ENCODE results near the gene MYBPH. TPM values are rescaled to one million over a fixed set of nuclear protein-coding genes. Genes with fewer than 3 reads are reported as not detected.

The MYBPH gene
- total and polyA plus RNA-seq, 2 donors (not counting 3 experiments of a cell fraction or from before 2014, with no cell fraction given), result not detected

DNA sequence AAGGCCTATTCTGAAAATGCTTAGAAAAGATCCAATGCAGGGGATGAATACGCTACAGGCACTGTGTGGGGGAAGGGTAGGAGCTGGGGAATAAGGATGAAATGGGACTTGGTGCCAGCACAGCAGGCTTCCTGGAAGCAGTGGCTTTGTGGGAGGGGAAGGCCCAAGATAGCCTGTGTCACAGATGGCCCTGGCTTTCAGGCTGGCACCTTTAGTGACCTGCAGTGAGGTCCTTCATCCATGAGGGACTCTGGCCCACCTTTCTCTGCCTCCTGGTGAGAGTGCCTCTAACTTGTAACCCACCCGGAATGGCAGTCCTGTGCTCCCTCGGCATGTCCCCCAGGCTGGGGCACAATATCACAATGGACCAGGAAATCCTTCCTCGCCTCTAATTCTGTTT is 10.0 kb upstream of the MYBPH start:
- Histone ChIP-seq H4K20me1 (replicated peaks; ENCODE audit: control insufficient read depth, extremely low read depth, insufficient read depth, low read length) (no peaks in the 10 kb centered on the region), H3K9ac (replicated peaks; ENCODE audit: extremely low read depth, insufficient read depth, low read length) (no peak overlapping the region), H3K9me3 (replicated peaks; ENCODE audit: control insufficient read depth, insufficient read depth, low read length) (no peaks in the 10 kb centered on the region), H3K4me2 (ENCODE audit: insufficient read depth, low read length) (no peak overlapping the region), H3K27ac (ENCODE audit: insufficient read depth, low read depth, low read length) (no peak overlapping the region), H3K4me3 (replicated peaks in 1 of 3; ENCODE audit: insufficient read depth in 1 of 3, low read depth in 1 of 3, low read length in 3 of 3) (no peak overlapping the region), H3K36me3 (ENCODE audit: control insufficient read depth in 2 of 2, extremely low read depth in 1 of 2, insufficient read depth in 2 of 2, low read length in 2 of 2) (no peaks in the 10 kb centered on the region), H3K79me2 (ENCODE audit: control insufficient read depth, insufficient read depth, low read length) (no peaks in the 10 kb centered on the region), H3K4me1 (ENCODE audit: control insufficient read depth, extremely low read depth, insufficient read depth, low read length) (no peaks in the 10 kb centered on the region), H3K9me1 (replicated peaks; ENCODE audit: control insufficient read depth, extremely low read depth, insufficient read depth, low read length) (no peaks in the 10 kb centered on the region), H3K27me3 (ENCODE audit: control insufficient read depth in 2 of 2, insufficient read depth in 2 of 2, low read length in 2 of 2) (peaks cover 15 to 17% of the 10 kb centered on the region in 2 experiments), H2AFZ (ENCODE audit: low read depth, low read length) (no peak overlapping the region)
- intact Hi-C loops (cut with micrococcal nuclease) (no loop called here), dilution Hi-C loops (cut with MboI; ENCODE audit: extremely low pct_ligation_motif_present, low sequenced_read_pairs) (no loop called here)
- ChIA-PET CTCF (interaction anchor here (0.9 to 2.7 kb wide), 4 partner anchors 10 to 146 kb away, joined by 4 to 9 read pairs (median 6); no protein-coding TSS in a partner anchor), POLR2A (no interaction called here)
- DNase-seq (ENCODE audit: low read depth, low spot score) (no peak), FAIRE-seq (no peak)
- no TSS peak for BruUV-seq (replicated peaks)
- no peak for TF ChIP-seq MYC (IDR thresholded peaks at IDR 0.05; ENCODE audit: low read depth, low read length)

DNA sequence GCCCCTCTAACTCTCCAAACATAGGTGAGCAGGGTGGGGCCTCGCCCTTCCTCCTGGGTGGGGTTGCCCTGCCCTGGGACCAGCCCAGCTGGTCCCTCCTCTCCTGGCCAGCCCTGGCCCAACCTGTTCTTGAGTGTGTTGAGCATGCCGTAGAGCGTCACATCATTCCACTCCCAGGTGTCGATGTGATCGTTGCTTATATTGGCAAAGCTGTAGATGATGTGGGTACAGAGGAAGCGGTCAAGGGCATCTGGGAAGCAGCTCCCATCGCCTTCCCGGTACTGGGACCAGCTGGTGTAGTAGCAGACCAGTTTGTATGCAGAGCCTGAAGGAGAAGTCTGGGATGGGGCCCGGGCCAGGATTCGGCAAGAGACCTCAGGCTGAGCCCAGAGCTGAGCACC is 9.4 kb upstream of the MYBPH start:
- no peak for FAIRE-seq
- Histone ChIP-seq H3K4me1 (ENCODE audit: control insufficient read depth, extremely low read depth, insufficient read depth, low read length) (no peaks in the 10 kb centered on the region), H3K27me3 (ENCODE audit: control insufficient read depth in 2 of 2, insufficient read depth in 2 of 2, low read length in 2 of 2) (peaks cover 15 to 17% of the 10 kb centered on the region in 2 experiments), H3K4me2 (ENCODE audit: insufficient read depth, low read length) (no peak overlapping the region), H3K9me3 (replicated peaks; ENCODE audit: control insufficient read depth, insufficient read depth, low read length) (no peaks in the 10 kb centered on the region), H2AFZ (ENCODE audit: low read depth, low read length) (no peak overlapping the region), H3K27ac (ENCODE audit: insufficient read depth, low read depth, low read length) (no peak overlapping the region), H4K20me1 (replicated peaks; ENCODE audit: control insufficient read depth, extremely low read depth, insufficient read depth, low read length) (no peaks in the 10 kb centered on the region), H3K79me2 (ENCODE audit: control insufficient read depth, insufficient read depth, low read length) (no peaks in the 10 kb centered on the region), H3K9me1 (replicated peaks; ENCODE audit: control insufficient read depth, extremely low read depth, insufficient read depth, low read length) (no peaks in the 10 kb centered on the region), H3K4me3 (replicated peaks in 1 of 3; ENCODE audit: insufficient read depth in 1 of 3, low read depth in 1 of 3, low read length in 3 of 3) (no peak overlapping the region), H3K36me3 (ENCODE audit: control insufficient read depth in 2 of 2, extremely low read depth in 1 of 2, insufficient read depth in 2 of 2, low read length in 2 of 2) (no peaks in the 10 kb centered on the region), H3K9ac (replicated peaks; ENCODE audit: extremely low read depth, insufficient read depth, low read length) (no peak overlapping the region)
- intact Hi-C loops (cut with micrococcal nuclease), result no loop called here
- ChIA-PET CTCF (interaction anchor here (0.9 to 2.7 kb wide), 3 partner anchors 13 to 145 kb away, joined by 4 to 9 read pairs (median 8); no protein-coding TSS in a partner anchor), POLR2A (no interaction called here)
- TF ChIP-seq POLR2AphosphoS5 (IDR thresholded peaks at IDR 0.05; ENCODE audit: insufficient read depth, low read depth, low read length), result no peak
- TF ChIP-seq, protein P1, sequence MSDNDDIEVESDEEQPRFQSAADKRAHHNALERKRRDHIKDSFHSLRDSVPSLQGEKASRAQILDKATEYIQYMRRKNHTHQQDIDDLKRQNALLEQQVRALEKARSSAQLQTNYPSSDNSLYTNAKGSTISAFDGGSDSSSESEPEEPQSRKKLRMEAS (IDR thresholded peaks at IDR 0.05; ENCODE audit: insufficient read depth, insufficient read length), result no peak
- TF ChIP-seq MYC (IDR thresholded peaks at IDR 0.05; ENCODE audit: low read depth, low read length), result no peak
- no peak for TF ChIP-seq CTCF (IDR thresholded peaks at IDR 0.05; ENCODE audit: extremely low read depth in 1 of 2, insufficient read depth in 1 of 2, low read depth in 1 of 2, low read length in 2 of 2)
- TF ChIP-seq JUN (IDR thresholded peaks at IDR 0.05; ENCODE audit: borderline replicate concordance, insufficient read depth, insufficient read length, low read depth), result no peak
- no peak for TF ChIP-seq EZH2 (IDR thresholded peaks at IDR 0.05; ENCODE audit: borderline replicate concordance, low read depth, low read length, severe bottlenecking)
- TF ChIP-seq POLR2A (IDR thresholded peaks at IDR 0.05; ENCODE audit: low read depth, low read length), result no peak
- no peak for TF ChIP-seq FOS (IDR thresholded peaks at IDR 0.05; ENCODE audit: borderline replicate concordance, insufficient read depth, low read length)
- no peak for TF ChIP-seq GATA2 (IDR thresholded peaks at IDR 0.05; ENCODE audit: insufficient read depth, insufficient read length, low read depth, low read length)
- no TSS peak for BruUV-seq (replicated peaks)
- no peak for DNase-seq (ENCODE audit: low read depth, low spot score)
- dilution Hi-C loops (cut with MboI; ENCODE audit: extremely low pct_ligation_motif_present, low sequenced_read_pairs), result no loop called here

All from endothelial cell of umbilical vein (primary cell).